ENCODE data around the gene PLD1. TPM values are rescaled to one million over a fixed set of nuclear protein-coding genes. Genes with fewer than 3 reads are reported as not detected.

PLD1 gene
- total RNA-seq, 1 donor from 2014 or later, result 25.4 TPM

- Histone ChIP-seq H3K27me3 (no peaks in the 10 kb centered on the region), H3K9me3 (no peaks in the 10 kb centered on the region), H3K27ac (no peak overlapping the region), H3K4me3 (no peak overlapping the region), H3K4me1 (peaks cover 38% of the 10 kb centered on the region), H3K36me3 (no peaks in the 10 kb centered on the region)
- TF ChIP-seq, protein P1, sequence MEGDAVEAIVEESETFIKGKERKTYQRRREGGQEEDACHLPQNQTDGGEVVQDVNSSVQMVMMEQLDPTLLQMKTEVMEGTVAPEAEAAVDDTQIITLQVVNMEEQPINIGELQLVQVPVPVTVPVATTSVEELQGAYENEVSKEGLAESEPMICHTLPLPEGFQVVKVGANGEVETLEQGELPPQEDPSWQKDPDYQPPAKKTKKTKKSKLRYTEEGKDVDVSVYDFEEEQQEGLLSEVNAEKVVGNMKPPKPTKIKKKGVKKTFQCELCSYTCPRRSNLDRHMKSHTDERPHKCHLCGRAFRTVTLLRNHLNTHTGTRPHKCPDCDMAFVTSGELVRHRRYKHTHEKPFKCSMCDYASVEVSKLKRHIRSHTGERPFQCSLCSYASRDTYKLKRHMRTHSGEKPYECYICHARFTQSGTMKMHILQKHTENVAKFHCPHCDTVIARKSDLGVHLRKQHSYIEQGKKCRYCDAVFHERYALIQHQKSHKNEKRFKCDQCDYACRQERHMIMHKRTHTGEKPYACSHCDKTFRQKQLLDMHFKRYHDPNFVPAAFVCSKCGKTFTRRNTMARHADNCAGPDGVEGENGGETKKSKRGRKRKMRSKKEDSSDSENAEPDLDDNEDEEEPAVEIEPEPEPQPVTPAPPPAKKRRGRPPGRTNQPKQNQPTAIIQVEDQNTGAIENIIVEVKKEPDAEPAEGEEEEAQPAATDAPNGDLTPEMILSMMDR (IDR thresholded peaks at IDR 0.05), result no peak
- ATAC-seq (no peak), DNase-seq (no peak)
- intact Hi-C loops (cut with DNase I), result no loop called here
Observed at GRCh38 chr3:171802590-171802956, 7.7 kb downstream of the PLD1 start.

GRCh38 chr3:171801738-171802589, 8.3 kb downstream of the PLD1 start:
- intact Hi-C loops (cut with DNase I), result no loop called here
- Histone ChIP-seq H3K4me3 (no peak overlapping the region), H3K4me1 (peaks cover 37% of the 10 kb centered on the region), H3K9me3 (no peaks in the 10 kb centered on the region), H3K27ac (no peak overlapping the region), H3K27me3 (no peaks in the 10 kb centered on the region), H3K36me3 (no peaks in the 10 kb centered on the region)
- TF ChIP-seq, protein P1 (IDR thresholded peaks at IDR 0.05), result no peak
- no peak for DNase-seq
- ATAC-seq, result no peak

GRCh38 chr3:171799501-171799900, 10.8 kb downstream of the PLD1 start:
- TF ChIP-seq, protein P1 (IDR thresholded peaks at IDR 0.05), result no peak
- intact Hi-C loops (cut with DNase I), result no loop called here
- H3K4me1 ChIP-seq, result peaks cover 16% of the 10 kb centered on the region
- ATAC-seq (no peak), DNase-seq (no peak)
- H3K4me3 ChIP-seq, result no peak overlapping the region
- H3K27ac ChIP-seq, result no peak overlapping the region
- H3K36me3 ChIP-seq, result no peaks in the 10 kb centered on the region
- H3K27me3 ChIP-seq, result no peaks in the 10 kb centered on the region
- no peaks in the 10 kb centered on the region for H3K9me3 ChIP-seq

- no peaks in the 10 kb centered on the region for H3K27me3 ChIP-seq
- no peak for DNase-seq
- no peaks in the 10 kb centered on the region for H3K36me3 ChIP-seq
- intact Hi-C loops (cut with DNase I), result no loop called here
- peaks cover 11% of the 10 kb centered on the region for H3K4me1 ChIP-seq
- no peaks in the 10 kb centered on the region for H3K9me3 ChIP-seq
- no peak for ATAC-seq
- TF ChIP-seq, protein P1 (IDR thresholded peaks at IDR 0.05), result no peak
- H3K4me3 ChIP-seq, result no peak overlapping the region
- no peak overlapping the region for H3K27ac ChIP-seq
Observed at GRCh38 chr3:171797873-171798272, 12.4 kb downstream of the PLD1 start.

GRCh38 chr3:171797265-171797679, 13.0 kb downstream of the PLD1 start:
- H3K27me3 ChIP-seq, result no peaks in the 10 kb centered on the region
- no peaks in the 10 kb centered on the region for H3K36me3 ChIP-seq
- TF ChIP-seq, protein P1 (IDR thresholded peaks at IDR 0.05), result no peak
- DNase-seq, result no peak
- no peak overlapping the region for H3K4me3 ChIP-seq
- no peaks in the 10 kb centered on the region for H3K9me3 ChIP-seq
- H3K4me1 ChIP-seq, result peaks cover 10% of the 10 kb centered on the region
- H3K27ac ChIP-seq, result no peak overlapping the region
- ATAC-seq, result no peak
- intact Hi-C loops (cut with DNase I), result no loop called here

Measured in upper lobe of right lung (tissue), 1 donor.